NCI-H2227 (cell line): Measurements from ENCODE around the gene FBXO3.
"Not testable (repeated sequence)": the region's sequence is repeated elsewhere in the genome, so short reads cannot be mapped to it uniquely, and the experiment has no call there.

Experiments used
- DNase-seq: peaks from one replicate; lab custom pipeline; 2025; ENCODE audit not compliant: unreplicated experiment; lab: John Stamatoyannopoulos, UW

Gene FBXO3

DNA sequence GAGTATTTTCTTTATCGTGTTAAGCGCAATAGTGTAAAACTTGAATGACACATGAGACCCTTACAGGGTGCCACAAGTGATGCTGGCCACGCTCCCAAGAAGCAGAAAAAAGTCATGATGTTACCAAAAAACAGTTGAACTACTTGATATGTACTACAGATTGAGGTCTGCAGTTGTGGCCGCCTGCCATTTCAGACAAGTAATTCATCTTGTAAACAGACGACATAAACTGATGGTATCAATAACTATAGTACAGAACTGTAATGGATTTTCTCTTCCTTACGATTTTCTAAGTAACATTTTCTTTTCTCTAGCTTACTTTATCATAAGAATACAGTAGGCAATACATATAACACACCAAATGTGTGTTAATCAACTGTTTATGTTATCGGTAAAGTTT is 43.6 kb downstream of the FBXO3 start:
- no peak for DNase-seq

GRCh38 chr11:33729072-33729664 is 45.2 kb downstream of the FBXO3 start:
- not testable (repeated sequence) for DNase-seq

DNA sequence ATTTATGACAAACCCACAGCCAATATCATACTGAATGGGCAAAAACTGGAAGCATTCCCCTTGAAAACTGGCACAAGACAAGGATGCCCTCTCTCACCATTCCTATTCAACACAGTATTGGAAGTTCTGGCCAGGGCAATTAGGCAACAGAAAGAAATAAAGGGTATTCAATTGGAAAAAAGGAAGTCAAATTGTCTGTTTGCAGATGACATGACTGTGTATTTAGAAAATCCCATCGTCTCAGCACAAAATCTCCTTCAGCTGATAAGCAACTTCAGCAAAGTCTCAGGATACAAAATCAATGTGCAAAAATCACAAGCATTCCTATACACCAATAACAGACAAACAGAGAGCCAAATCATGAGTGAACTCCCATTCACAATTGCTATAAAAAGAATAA is 46.8 kb downstream of the FBXO3 start:
- DNase-seq, result not testable (repeated sequence)

- DNase-seq, result no peak
Observed at GRCh38 chr11:33725496-33725895, 48.8 kb downstream of the FBXO3 start.

- no peak for DNase-seq
Observed at GRCh38 chr11:33724644-33725035, 49.7 kb downstream of the FBXO3 start.

DNA sequence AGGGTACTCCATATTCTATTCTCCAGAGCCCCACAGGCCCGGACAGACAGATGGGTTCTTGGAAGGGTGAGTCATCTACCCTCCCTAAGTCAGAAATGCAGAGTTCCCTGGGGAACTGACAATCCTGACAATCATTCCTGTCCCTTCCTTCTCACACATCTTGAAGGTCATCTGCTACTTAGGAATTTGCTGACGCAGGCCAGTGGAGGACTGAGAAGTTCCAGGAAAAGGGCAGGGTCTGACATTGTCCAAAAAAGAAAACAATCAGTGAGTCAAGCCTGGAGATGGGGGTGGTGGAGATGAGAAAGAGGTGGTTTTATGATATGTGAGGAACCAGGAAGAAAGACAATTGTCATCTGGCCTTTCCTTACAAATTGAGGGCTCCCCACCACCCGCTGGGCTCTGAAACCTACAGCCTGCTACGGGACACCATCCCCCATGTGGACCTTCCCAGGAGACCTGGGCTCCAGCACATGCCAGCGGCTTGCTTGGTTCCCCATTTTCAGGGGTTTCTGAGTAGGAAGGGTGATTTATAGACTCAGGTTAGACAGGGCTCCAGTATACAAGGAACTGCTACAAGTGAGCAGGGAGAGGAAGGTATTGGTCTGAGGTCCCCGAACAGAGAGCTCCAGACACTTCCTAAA is 51.0 kb downstream of the FBXO3 start:
- DNase-seq, result no peak

GRCh38 chr11:33722590-33723234 is 51.6 kb downstream of the FBXO3 start:
- no peak for DNase-seq

- no peak for DNase-seq
Observed at GRCh38 chr11:33721984-33722383, 52.3 kb downstream of the FBXO3 start.

- DNase-seq, result no peak
Observed at GRCh38 chr11:33721426-33721825, 52.9 kb downstream of the FBXO3 start.

- DNase-seq, result no peak
Observed at GRCh38 chr11:33719587-33719986, 54.7 kb downstream of the FBXO3 start.

- no peak for DNase-seq
Observed at GRCh38 chr11:33718440-33718839, 55.9 kb downstream of the FBXO3 start.

DNA sequence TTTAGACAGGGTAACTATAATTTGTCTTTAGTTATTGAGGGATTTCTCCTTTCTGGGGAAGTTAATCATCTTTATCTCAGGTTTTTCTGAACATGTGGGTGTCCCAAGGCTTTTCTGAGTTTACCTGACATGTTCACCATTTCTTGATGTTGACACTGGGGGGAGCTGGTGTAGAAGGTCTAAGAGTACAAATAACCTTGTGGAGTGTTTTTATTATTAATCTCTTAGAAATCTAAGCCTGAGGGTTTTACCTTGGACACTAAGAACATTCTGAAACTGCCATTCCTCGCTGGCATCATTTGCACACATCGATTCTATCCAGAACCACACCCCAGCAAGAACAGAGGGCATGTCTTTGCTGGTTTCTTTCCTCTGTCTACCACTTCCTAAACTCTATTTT is 58.1 kb downstream of the FBXO3 start:
- DNase-seq, result peak; percentile 24

GRCh38 chr11:33713856-33714398 is 60.4 kb downstream of the FBXO3 start:
- DNase-seq, result no peak

DNA sequence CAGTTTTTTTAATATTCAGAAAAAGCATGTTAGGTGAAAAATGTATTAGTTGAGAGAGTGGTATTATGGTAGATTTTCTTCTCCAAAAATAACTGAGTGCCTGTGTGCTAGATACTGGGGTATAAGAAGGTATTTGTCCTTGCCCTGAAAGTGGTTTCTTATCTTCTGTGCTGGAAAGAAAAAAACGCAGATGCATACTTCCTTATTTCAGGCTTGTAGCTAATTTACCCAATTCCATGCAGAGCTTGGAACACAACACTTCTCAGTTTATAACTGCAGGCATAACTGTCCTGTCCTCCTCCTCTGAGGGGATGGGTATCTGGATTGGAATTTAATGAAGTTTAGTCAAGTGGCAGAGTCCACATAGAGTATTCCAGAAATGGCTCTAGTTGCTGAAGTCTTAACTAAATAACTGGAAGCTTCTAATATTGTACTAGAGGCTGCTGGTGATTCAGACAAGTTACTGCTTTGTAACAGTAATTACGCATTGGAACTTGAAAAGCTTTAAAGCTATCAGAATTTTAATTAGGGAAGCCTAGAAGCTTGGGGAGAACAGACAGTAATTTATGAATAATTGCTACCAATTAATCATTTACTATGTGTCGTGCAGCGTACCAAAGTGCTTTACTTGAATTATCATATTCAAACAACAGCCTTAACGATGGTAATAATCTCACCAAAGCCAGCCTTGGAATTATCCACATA is 61.0 kb downstream of the FBXO3 start:
- DNase-seq, result no peak

DNA sequence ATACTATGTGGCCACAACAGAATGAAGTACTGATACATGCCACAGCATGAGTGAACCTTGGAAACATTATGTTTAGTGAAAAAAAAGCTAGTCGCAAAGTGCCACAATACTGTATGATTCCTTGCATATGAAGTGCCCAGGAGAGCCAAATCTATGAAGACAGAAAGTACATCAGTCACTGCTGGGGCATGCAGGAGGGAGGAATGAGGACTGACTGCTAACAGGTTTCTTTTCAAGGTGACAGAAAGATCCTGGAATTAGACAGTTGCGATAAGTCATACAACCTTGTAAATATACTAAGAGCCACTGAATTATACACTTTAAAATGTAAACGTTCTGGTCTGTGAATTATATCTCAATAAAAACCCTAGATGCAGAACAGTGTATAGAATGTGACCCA is 61.9 kb downstream of the FBXO3 start:
- DNase-seq, result no peak

- DNase-seq, result no peak
Observed at GRCh38 chr11:33709466-33709865, 64.9 kb downstream of the FBXO3 start.

DNA sequence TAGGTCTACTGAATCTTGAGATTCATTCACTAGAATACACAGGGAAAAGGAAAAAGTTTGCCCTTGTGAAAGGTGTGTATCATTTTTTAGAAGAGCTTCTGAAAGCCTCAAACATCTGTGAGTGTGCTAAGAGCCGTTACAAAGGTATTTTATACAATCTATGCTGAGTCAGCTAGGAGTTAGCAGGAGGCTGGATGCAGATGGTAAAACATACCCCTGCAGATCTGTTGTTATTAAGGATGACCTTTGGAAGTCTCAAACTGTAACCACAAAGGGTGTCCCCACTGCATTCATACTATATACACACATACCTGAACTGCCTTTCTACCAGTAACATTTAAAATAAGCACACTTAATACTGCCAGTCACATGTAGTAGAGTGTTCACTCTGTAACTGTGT is 65.3 kb downstream of the FBXO3 start:
- DNase-seq, result no peak

GRCh38 chr11:33707831-33708230 is 66.5 kb downstream of the FBXO3 start:
- DNase-seq, result not testable (repeated sequence)

GRCh38 chr11:33706966-33707365 is 67.4 kb downstream of the FBXO3 start:
- no peak for DNase-seq

DNA sequence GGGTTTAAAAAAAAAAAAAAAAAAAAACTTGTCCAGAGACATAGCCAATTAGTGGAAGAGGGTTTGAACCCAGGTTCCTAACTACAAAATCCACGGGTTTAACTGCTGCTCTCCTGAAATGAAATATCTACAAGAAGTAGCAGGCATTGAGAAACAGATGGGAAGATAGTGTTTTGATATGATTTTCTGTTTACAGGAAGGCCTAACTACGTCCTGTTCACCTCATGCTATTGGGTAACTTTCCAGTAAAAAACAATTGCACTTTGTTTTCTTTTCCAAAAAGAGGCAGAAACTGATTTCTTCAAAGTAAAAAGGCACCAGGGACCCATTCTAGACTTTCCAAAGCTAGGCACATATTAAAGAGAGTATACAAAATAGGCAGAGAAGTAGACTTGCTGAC is 67.8 kb downstream of the FBXO3 start:
- DNase-seq, result no peak

DNA sequence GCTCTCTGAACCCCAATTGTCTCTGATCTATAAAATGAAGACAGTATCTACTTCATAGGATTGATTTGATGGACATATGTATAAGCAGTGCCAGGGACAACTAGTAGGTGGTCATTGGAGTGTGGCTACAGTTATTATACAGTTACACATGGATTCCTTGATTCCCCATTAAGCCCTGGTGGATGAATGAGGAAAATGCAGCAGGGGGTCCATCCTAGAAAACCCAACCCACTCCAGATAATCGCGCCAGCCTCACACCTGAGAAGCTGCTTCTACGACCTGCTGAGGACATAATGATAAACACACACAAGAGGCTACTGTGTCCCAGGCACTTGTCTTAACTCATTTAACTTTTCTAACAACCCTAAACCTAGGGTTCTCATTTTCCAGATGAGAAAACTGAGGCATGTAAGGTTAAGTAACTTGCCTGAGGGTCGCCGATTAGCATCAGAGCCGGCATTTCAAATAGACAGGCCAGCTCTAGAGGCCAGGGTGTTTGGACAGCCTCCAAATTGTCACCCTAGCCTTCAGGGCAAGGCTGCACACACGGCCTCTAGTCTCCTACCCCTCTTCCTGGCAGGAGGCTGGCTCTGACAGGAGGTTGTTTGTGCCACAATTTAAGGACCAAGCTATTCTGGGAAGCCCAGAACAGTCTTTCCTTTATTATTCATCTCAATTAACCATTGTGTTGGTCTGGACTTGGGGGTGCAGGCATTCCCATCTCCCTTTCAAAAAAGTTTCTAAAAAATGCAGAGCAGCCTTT is 69.9 kb downstream of the FBXO3 start:
- no peak for DNase-seq
